Right lobe of liver (tissue), 4 donors: ENCODE measurements around the gene NRF1.

Experiments used
- CTCF ChIP-seq, 4 donors: fragments of 200-600 bp in 3 of 4; fragments of 450-650 bp in 1 of 4; IDR thresholded peaks; one replicate each; pipeline versions ENCODE4 v1.5.1 to v1.8.0; 2016 to 2022; ENCODE audit warnings: antibody characterized with exemption in 4 of 4, mild to moderate bottlenecking in 2 of 4
- POLR2A ChIP-seq: fragments of 450-650 bp; IDR thresholded peaks from one replicate; pipeline ENCODE4 v1.6.1; 2017; ENCODE audit warnings: antibody characterized with exemption, mild to moderate bottlenecking
- donor health status: DM: no; HTN: no; CAD: no.
- donor health status: DM: no; HTN: no; CAD: no.
- donor health status: DM: no; HTN: yes; CAD: no.

GRCh38 chr7:129634361-129635034 lies 23.0 kb downstream of the NRF1 start:
- TF ChIP-seq CTCF (IDR thresholded peaks at IDR 0.05) (no peak), POLR2A (no peak)
